ENCODE measurements around the gene SSBP3.

DNA sequence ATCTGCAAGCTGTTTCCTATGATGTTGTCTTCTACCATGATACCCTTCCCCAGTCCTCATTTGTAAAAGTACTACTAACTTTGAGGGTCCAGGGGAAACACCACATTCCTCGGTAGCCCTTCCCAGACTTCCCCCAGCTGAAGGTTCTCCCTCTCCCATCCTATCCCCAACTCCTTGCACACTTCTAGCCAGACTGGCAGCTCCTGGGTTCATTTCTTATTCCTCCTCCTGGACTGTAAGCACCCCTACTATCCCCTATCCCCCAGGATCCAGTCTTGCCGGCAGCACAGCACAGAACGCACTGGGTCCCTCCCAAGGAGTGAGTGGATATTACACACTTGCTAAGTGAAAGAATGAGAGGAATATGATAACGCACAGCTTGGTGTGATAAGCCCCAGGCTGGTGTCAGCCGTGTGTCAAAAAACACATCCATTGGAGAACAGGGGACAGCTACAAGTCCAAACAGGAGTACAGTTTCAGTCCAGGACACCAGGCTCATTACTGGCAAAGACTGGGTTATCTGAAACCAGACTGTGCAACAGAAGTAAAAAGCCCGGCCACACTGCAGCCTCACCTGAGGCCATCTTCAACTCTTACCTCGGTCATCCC, 100.2 kb downstream of the SSBP3 start:
- TF ChIP-seq CTCF (conservative IDR thresholded peaks at IDR 0.05) = no peak
- TF ChIP-seq EZH2 (IDR thresholded peaks at IDR 0.05; ENCODE audit: low read depth) = no peak
